Measurements from ENCODE around the gene CDC25B.
"Not testable (repeated sequence)": the region's sequence is repeated elsewhere in the genome, so short reads cannot be mapped to it uniquely, and the experiment has no call there.

The CDC25B gene

GRCh38 chr20:3842348-3842930 lies 46.3 kb downstream of the CDC25B start (continued):
- no peak for TF ChIP-seq AEBP2 (tag by site-specific recombination; IDR thresholded peaks at IDR 0.05; ENCODE audit: borderline replicate concordance)

- H3K4me3 ChIP-seq (ENCODE audit: low read depth, low read length): no peak overlapping the region
- H3K36me3 ChIP-seq (ENCODE audit: control insufficient read depth in 2 of 2, insufficient read depth in 1 of 2, low read length in 2 of 2): peaks cover 0 to 2% of the 10 kb centered on the region in 2 experiments; a peak in 2 of 3 replicates
- H3K9me3 ChIP-seq (ENCODE audit: control insufficient read depth, insufficient read depth, low read depth, low read length): no peaks in the 10 kb centered on the region
- no peak overlapping the region for H3K27ac ChIP-seq (ENCODE audit: extremely low read depth, low read depth, low read length)
- TF ChIP-seq HOXD13 (CRISPR knock-in tag; IDR thresholded peaks at IDR 0.05; ENCODE audit: borderline replicate concordance) (no peak), GLIS2 (tag by site-specific recombination; IDR thresholded peaks at IDR 0.05) (peak; percentile 37; the same call in 1 of the 2 replicates), ZNF629 (tag by site-specific recombination; IDR thresholded peaks at IDR 0.05) (peak; percentile 47), KLF17 (tag by site-specific recombination; IDR thresholded peaks at IDR 0.05) (peak; percentile 82), KLF8 (tag by site-specific recombination; IDR thresholded peaks at IDR 0.05) (0 out of 2 replicates have a peak, but pooled peaks have one; percentile 40), ZNF830 (tag by site-specific recombination; IDR thresholded peaks at IDR 0.05; ENCODE audit: low read depth) (no peak), ZSCAN23 (tag by site-specific recombination; IDR thresholded peaks at IDR 0.05) (no peak), ZNF133 (tag by site-specific recombination; IDR thresholded peaks at IDR 0.05) (no peak), GLIS1 (tag by site-specific recombination; IDR thresholded peaks at IDR 0.05) (peak; percentile 85), PRDM10 (tag by site-specific recombination; IDR thresholded peaks at IDR 0.05) (peak; percentile 44), SALL2 (tag by site-specific recombination; IDR thresholded peaks at IDR 0.05; ENCODE audit: borderline replicate concordance) (no peak)
- peaks cover 11% of the 10 kb centered on the region for H3K4me1 ChIP-seq (ENCODE audit: control insufficient read depth, insufficient read depth, low read length)
- ChIA-PET POLR2A (interaction anchor here (0.6 to 1.5 kb wide), 4 partner anchors 23 to 173 kb away, joined by 3 to 4 read pairs (median 4); partner anchors contain the start of genes AP5S1 and CDC25B), CTCF (interaction anchor here (0.7 to 4.2 kb wide), 7 partner anchors 12 to 377 kb away, joined by 3 to 26 read pairs (median 3); partner anchors contain the start of gene AP5S1)
Observed at GRCh38 chr20:3843490-3843889, 47.4 kb downstream of the CDC25B start.

GRCh38 chr20:3843990-3844619 lies 48.0 kb downstream of the CDC25B start:
- H3K4me1 ChIP-seq (ENCODE audit: control insufficient read depth, insufficient read depth, low read length): peaks cover 11% of the 10 kb centered on the region
- ChIA-PET POLR2A (interaction anchor here (0.6 to 1.5 kb wide), 2 partner anchors 24 to 172 kb away, joined by 3 to 4 read pairs; partner anchors contain the start of gene AP5S1), CTCF (interaction anchor here (1.0 to 4.2 kb wide), 5 partner anchors 11 to 128 kb away, joined by 3 to 26 read pairs (median 5); partner anchors contain the start of genes AP5S1 and CENPB)
- not testable (repeated sequence) for H3K27ac ChIP-seq (ENCODE audit: extremely low read depth, low read depth, low read length); H3K36me3 ChIP-seq (ENCODE audit: control insufficient read depth in 2 of 2, insufficient read depth in 1 of 2, low read length in 2 of 2); H3K4me3 ChIP-seq (ENCODE audit: low read depth, low read length); H3K9me3 ChIP-seq (ENCODE audit: control insufficient read depth, insufficient read depth, low read depth, low read length)
- TF ChIP-seq ZNF335 (tag by site-specific recombination; conservative IDR thresholded peaks at IDR 0.05): peak; percentile 41; the same call in 1 of the 2 replicates

Data from HEK293 (cell line).